Activated CD4-positive, alpha-beta memory T cell treated with anti-CD3 and anti-CD28 coated beads for 36 hours (primary cell): ENCODE data around the gene NELFA. TPM values are rescaled to one million over a fixed set of nuclear protein-coding genes. Genes with fewer than 3 reads are reported as not detected.
"Not testable (repeated sequence)": the region's sequence is repeated elsewhere in the genome, so short reads cannot be mapped to it uniquely, and the experiment has no call there.

Experiments used
- CTCF ChIA-PET: fragments of 350-600 bp; sonication (Branson Sonifier 250); formaldehyde crosslinking; loops from one replicate; lab custom pipeline; 2021; ENCODE audit warnings: antibody characterized with exemption, inconsistent platforms; lab: Charles Lee
- POLR2A ChIA-PET: fragments of 350-600 bp; sonication (Branson Sonifier 250); formaldehyde crosslinking; loops from one replicate; lab custom pipeline; 2021; ENCODE audit warnings: antibody characterized with exemption; lab: Charles Lee
- DNase-seq: peaks from one replicate; pipeline ENCODE4 v3.0.0-alpha.2; 2020
- H3K27ac Mint-ChIP-seq: one replicate; pipeline ENCODE4 v1.8.0; 2021; ENCODE audit warnings: mixed read lengths
- H3K27me3 Mint-ChIP-seq: one replicate; pipeline ENCODE4 v1.8.0; 2021; ENCODE audit warnings: mixed read lengths
- H3K36me3 Mint-ChIP-seq: one replicate; pipeline ENCODE4 v1.8.0; 2021; ENCODE audit warnings: mixed read lengths
- H3K4me1 Mint-ChIP-seq: one replicate; pipeline ENCODE4 v1.8.0; 2021; ENCODE audit warnings: low read depth, mixed read lengths
- H3K4me3 Mint-ChIP-seq: one replicate; pipeline ENCODE4 v1.8.0; 2021; ENCODE audit warnings: mild to moderate bottlenecking, mixed read lengths
- H3K9me3 Mint-ChIP-seq: one replicate; pipeline ENCODE4 v1.8.0; 2021; ENCODE audit warnings: mixed read lengths
- intact Hi-C: fragments of 100-400 bp; cut with micrococcal nuclease; formaldehyde crosslinking; loops from one replicate; pipeline ENCODE4 v1.15.1; 2023
- total RNA-seq, 2 experiments: library from RNA; stranded (reverse); gene quantifications; one replicate each; pipeline ENCODE4 v1.2.3, GENCODE V29; 2021

The NELFA gene
- total RNA-seq, 2 experiments from 2014 or later: 39.5 to 41.5 TPM

GRCh38 chr4:2044542-2045517 is 36.1 kb upstream of the NELFA start:
- CTCF ChIA-PET: no interaction called here
- Mint-ChIP-seq H3K27ac (no peak overlapping the region), H3K4me3 (no peak overlapping the region), H3K27me3 (peaks cover 17% of the 10 kb centered on the region), H3K9me3 (no peaks in the 10 kb centered on the region), H3K36me3 (no peaks in the 10 kb centered on the region), H3K4me1 (peaks cover 4% of the 10 kb centered on the region)
- DNase-seq: no peak
- POLR2A ChIA-PET: no interaction called here
- intact Hi-C loops: no loop called here

GRCh38 chr4:2044119-2044485 is 35.3 kb upstream of the NELFA start:
- no peak overlapping the region for H3K4me3 Mint-ChIP-seq
- ChIA-PET POLR2A (no interaction called here), CTCF (no interaction called here)
- peaks cover 15% of the 10 kb centered on the region for H3K27me3 Mint-ChIP-seq
- no peaks in the 10 kb centered on the region for H3K9me3 Mint-ChIP-seq
- no peak overlapping the region for H3K27ac Mint-ChIP-seq
- intact Hi-C loops: no loop called here
- H3K4me1 Mint-ChIP-seq: peaks cover 4% of the 10 kb centered on the region
- no peak for DNase-seq
- no peaks in the 10 kb centered on the region for H3K36me3 Mint-ChIP-seq

DNA sequence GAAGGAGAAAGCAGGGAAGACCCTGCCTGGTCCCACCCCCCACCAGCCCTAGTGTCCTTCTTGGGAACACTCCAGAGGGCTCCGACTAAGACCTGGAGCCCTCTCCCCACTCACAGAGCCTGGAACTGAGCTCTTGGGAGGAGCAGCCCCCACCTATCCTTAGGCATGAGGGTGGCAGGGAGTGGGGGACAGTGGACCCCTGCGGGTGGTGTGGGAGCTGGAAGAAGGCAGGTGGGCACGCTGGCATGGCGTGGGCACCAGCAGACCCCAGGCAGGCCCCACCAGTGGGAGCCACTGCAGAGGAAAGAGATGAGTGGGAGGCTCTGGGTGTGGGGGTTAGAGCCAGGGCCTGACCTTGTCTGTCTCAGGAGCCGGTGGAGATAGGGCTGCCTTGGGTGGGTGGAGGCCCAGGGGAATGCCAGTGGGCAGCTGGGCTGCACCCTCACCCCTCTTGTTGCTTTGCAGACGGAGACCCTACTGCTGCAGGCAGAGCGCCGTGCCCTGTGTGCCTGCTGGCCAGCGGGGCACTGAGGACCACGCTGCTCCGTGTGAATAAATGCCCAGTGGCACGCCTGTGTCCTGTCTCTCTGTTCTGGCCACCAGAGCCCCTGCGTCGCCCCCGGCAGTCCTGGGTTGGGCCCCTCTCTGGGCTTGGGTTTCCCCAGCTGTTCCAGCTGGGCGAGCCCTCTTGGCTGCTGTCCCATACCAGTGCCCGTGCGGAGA is 34.8 kb upstream of the NELFA start:
- Mint-ChIP-seq H3K27me3 (peaks cover 20% of the 10 kb centered on the region), H3K4me3 (no peak overlapping the region), H3K36me3 (no peaks in the 10 kb centered on the region), H3K9me3 (no peaks in the 10 kb centered on the region), H3K4me1 (peaks cover 4% of the 10 kb centered on the region), H3K27ac (no peak overlapping the region)
- ChIA-PET CTCF (no interaction called here), POLR2A (no interaction called here)
- DNase-seq: no peak
- intact Hi-C loops: no loop called here

DNA sequence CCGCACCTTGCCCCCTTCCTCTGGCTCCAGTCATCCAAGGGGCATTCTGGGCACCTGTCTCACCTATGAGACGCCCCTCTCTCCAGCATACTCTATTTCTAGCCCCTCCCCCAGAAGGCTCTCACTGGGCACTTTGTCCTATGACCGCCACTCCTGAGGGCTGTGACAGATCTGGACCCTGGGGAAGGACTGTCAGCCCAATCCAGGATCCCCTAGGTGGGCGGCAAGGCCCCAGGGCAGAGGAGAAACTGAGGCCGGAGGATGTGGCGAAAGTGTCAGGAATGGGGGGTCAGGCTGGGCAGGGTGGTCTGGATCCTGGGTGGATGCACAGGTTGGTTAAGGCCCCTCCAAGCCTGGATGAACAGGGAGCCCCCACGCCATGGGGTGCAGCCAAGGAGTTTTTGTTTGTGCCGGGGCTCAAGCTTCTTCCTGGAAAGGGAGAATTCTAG is 34.2 kb upstream of the NELFA start:
- Mint-ChIP-seq H3K36me3 (no peaks in the 10 kb centered on the region), H3K27me3 (peaks cover 20% of the 10 kb centered on the region), H3K27ac (no peak overlapping the region), H3K4me3 (peak overlapping the region; percentile 63), H3K9me3 (no peaks in the 10 kb centered on the region), H3K4me1 (peaks cover 4% of the 10 kb centered on the region)
- DNase-seq: no peak
- CTCF ChIA-PET: no interaction called here
- intact Hi-C loops: no loop called here
- POLR2A ChIA-PET: no interaction called here

- POLR2A ChIA-PET: no interaction called here
- Mint-ChIP-seq H3K36me3 (no peaks in the 10 kb centered on the region), H3K4me1 (peaks cover 4% of the 10 kb centered on the region), H3K9me3 (no peaks in the 10 kb centered on the region), H3K27me3 (peaks cover 20% of the 10 kb centered on the region), H3K27ac (no peak overlapping the region), H3K4me3 (peak overlapping the region; percentile 63)
- CTCF ChIA-PET: no interaction called here
- DNase-seq: peak; percentile 44
- intact Hi-C loops: no loop called here
These were observed 33.6 kb upstream of the NELFA start for GRCh38 chr4:2042204-2042946.

DNA sequence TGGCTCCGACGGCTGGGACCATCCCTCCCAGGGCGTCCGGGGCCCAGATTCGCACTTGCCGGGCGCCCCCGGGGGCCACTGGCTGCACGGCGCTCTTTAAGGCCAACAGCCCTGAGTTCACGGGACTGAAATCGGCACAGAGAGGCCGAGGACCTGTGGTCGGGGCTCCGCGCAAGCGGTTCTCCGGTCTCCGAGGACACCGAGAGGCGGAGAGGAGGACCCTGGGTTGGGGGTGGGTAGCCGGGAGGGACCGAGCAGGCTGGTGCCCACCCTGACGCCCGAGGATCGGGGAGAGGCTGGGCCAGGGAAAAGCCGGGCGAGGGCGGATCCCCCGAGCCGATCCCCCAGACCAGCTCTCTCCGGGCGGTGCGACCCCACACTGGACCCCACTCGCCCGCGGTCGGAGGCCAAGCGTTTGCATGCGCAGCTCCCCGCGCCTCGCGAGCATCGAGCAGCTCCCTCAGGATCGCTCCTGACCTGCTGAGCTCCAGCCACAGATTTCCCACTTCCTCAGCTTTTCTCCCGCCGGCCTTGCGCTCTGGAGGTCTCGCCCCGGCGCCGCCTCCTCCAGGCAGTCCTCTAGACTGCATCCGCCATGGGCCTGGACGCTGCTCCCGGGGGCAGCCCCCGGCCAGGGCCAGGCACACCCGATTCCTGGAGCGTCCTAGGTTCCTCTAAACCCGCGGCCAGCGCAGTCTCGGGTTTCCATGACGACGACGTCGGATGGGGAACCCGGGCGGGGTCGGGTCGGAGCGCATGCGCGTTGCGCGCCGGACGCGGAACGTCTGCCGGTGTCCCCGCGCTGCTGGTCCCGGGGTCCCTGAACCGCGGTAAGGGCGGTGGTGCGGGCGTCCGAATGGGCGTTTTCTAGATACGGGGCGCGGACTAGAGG is 32.7 kb upstream of the NELFA start:
- H3K27ac Mint-ChIP-seq: no peak overlapping the region
- H3K36me3 Mint-ChIP-seq: no peaks in the 10 kb centered on the region
- H3K4me3 Mint-ChIP-seq: peak overlapping the region; percentile 74
- intact Hi-C loops: no loop called here
- peaks cover 4% of the 10 kb centered on the region for H3K4me1 Mint-ChIP-seq
- H3K27me3 Mint-ChIP-seq: peaks cover 23% of the 10 kb centered on the region
- ChIA-PET CTCF (interaction anchor here (0.7 kb wide), 1 partner anchor 32 kb away, joined by 3 read pairs; no protein-coding TSS in a partner anchor), POLR2A (interaction anchor here (1.1 kb wide), 1 partner anchor 33 kb away, joined by 4 read pairs; the partner anchor contains the start of gene NELFA)
- no peaks in the 10 kb centered on the region for H3K9me3 Mint-ChIP-seq
- DNase-seq: peak; percentile 90

DNA sequence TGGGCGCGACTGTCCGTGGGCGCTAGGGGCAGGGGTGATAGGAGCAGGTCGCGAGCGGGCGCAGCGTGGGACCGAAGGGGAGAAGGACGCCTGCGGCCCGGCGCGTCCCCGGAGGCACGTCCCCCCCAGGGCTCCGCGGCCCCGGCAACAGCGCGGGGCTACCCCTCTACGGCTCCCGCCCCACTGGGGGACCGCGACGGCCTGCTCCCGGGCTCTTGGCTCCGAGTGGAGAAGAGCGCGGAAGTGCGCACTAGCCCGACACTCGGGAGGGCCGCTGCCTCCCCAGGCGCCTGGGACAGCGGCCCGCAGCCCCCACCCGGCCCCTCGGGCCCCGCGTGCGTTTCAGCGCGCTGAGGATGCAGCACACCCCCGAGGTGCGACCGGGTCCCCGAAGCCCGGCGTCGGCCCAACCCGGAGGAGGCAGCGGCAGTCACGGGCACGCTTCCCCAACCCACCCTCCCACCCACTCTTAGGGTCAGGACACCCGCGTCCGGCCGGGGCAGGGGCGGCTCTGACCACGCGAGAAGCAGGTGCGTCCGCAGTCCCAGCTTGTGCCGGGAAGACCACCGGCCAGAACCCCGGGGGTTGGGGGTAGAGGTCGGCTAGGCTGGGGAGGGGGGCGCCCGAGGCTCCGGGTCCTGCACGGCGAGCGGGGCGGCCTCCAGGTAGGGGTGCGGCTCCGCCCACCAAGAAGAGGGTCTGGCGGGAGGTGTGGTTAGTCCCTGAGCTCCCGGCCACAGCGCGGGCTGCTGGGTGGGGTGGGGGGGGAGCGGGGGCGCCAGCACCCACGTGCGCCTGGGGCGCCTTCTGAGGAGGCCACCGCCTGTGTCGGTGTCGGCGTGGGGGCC is 31.8 kb upstream of the NELFA start:
- H3K27ac Mint-ChIP-seq: no peak overlapping the region
- H3K4me3 Mint-ChIP-seq: peak overlapping the region; percentile 55
- intact Hi-C loops: no loop called here
- CTCF ChIA-PET: interaction anchor here (0.7 kb wide), 1 partner anchor 31 kb away, joined by 3 read pairs; no protein-coding TSS in a partner anchor
- peaks cover 19% of the 10 kb centered on the region for H3K27me3 Mint-ChIP-seq
- no peaks in the 10 kb centered on the region for H3K36me3 Mint-ChIP-seq
- no peaks in the 10 kb centered on the region for H3K9me3 Mint-ChIP-seq
- H3K4me1 Mint-ChIP-seq: peaks cover 4% of the 10 kb centered on the region
- DNase-seq: no peak
- POLR2A ChIA-PET: interaction anchor here (1.1 kb wide), 1 partner anchor 32 kb away, joined by 4 read pairs; the partner anchor contains the start of gene NELFA

GRCh38 chr4:2036866-2037265 is 28.1 kb upstream of the NELFA start:
- CTCF ChIA-PET: no interaction called here
- Mint-ChIP-seq H3K9me3 (no peaks in the 10 kb centered on the region), H3K27me3 (peaks cover 27% of the 10 kb centered on the region), H3K4me3 (no peak overlapping the region), H3K36me3 (no peaks in the 10 kb centered on the region), H3K27ac (no peak overlapping the region), H3K4me1 (no peaks in the 10 kb centered on the region)
- POLR2A ChIA-PET: no interaction called here
- DNase-seq: no peak
- intact Hi-C loops: no loop called here

DNA sequence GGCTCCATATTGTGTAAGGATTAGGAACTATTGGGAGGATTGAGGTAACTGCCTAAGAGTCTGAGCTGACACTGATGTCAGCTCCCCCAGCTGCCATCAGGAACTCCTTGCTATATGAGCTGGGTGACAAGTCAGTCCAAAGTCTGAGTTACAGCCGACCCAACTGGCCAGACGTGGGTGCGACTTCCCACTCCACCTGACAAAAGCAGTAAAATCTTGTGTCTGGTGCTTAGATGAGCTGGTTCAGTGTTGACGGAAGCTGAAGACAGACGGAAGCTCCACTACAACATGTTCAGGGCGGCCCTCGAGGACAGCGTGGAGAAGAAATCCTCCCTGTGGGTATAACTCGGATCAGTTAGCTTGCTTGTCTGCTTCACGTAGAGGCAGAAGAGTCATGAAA is 27.6 kb upstream of the NELFA start:
- Mint-ChIP-seq H3K4me1 (no peaks in the 10 kb centered on the region), H3K27me3 (peaks cover 25% of the 10 kb centered on the region), H3K27ac (no peak overlapping the region), H3K36me3 (no peaks in the 10 kb centered on the region), H3K4me3 (no peak overlapping the region), H3K9me3 (no peaks in the 10 kb centered on the region)
- ChIA-PET POLR2A (no interaction called here), CTCF (interaction anchor here (1.3 kb wide), 1 partner anchor 183 kb away, joined by 3 read pairs; no protein-coding TSS in a partner anchor)
- no peak for DNase-seq
- intact Hi-C loops: no loop called here

DNA sequence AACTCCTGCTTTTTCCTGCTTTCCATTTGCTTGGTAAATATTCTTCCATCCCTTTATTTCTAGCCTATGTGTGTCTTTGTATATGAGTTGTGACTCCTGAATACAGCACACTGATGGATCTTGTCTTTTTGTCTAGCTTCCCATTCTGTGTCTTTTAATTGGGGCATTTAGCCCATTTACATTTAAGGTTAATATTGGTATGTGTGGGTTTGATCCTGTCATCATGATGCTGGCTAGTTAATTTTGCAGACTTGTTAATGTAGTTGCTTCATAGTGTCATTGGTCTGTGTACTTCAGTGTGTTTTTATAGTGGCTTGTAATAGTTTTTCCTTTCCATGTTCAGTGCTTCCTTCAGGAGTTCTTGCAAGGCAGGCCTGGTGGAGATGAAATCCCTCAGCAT is 22.4 kb upstream of the NELFA start:
- DNase-seq, H3K9me3 Mint-ChIP-seq, H3K27ac Mint-ChIP-seq, POLR2A ChIA-PET, H3K4me3 Mint-ChIP-seq, intact Hi-C loops, H3K4me1 Mint-ChIP-seq, H3K36me3 Mint-ChIP-seq, CTCF ChIA-PET: not testable (repeated sequence)
- peaks cover 21% of the 10 kb centered on the region for H3K27me3 Mint-ChIP-seq
